Activated T-cell treated with anti-CD3 and anti-CD28 coated beads, Interleukin-2, amount 50 U/mL, for 4 hours (primary cell): ENCODE results near the gene PPP1R8. TPM values are rescaled to one million over a fixed set of nuclear protein-coding genes. Genes with fewer than 3 reads are reported as not detected.

Source experiments
- ATAC-seq, 2 donors: fragments of 200-7000 bp; cut with Tn5 transposase; one replicate each; pipeline ENCODE4 v1.10.0; 2021
- DNase-seq: peaks from one replicate; pipeline ENCODE4 v3.0.0-alpha.2; 2020
- H3K27me3 Mint-ChIP-seq: one replicate; pipeline ENCODE4 v1.8.0; 2021; ENCODE audit warnings: low read depth, mixed read lengths
- H3K36me3 Mint-ChIP-seq: one replicate; pipeline ENCODE4 v1.8.0; 2022; ENCODE audit warnings: mixed read lengths; ENCODE audit not compliant: insufficient read depth
- H3K4me1 Mint-ChIP-seq: one replicate; pipeline ENCODE4 v1.8.0; 2021; ENCODE audit warnings: low read depth, mixed read lengths
- H3K4me3 Mint-ChIP-seq: one replicate; pipeline ENCODE4 v1.8.0; 2021; ENCODE audit warnings: mild to moderate bottlenecking, moderate library complexity, mixed read lengths
- H3K9me3 Mint-ChIP-seq: one replicate; pipeline ENCODE4 v1.8.0; 2021; ENCODE audit warnings: mixed read lengths
- total RNA-seq, 3 donors: library from RNA; stranded (reverse); gene quantifications; one replicate each; pipeline ENCODE4 v1.2.1, GENCODE V29; 2021

The PPP1R8 gene
- total RNA-seq, 3 donors from 2014 or later: 67.7 to 82.5 (median 75.9) TPM

GRCh38 chr1:27872802-27873551 is 42.4 kb downstream of the PPP1R8 start:
- Mint-ChIP-seq H3K9me3 (no peaks in the 10 kb centered on the region), H3K4me1 (peaks cover 63% of the 10 kb centered on the region)
- no peak for DNase-seq

GRCh38 chr1:27873671-27874384 is 43.2 kb downstream of the PPP1R8 start:
- DNase-seq: no peak
- Mint-ChIP-seq H3K27me3 (no peaks in the 10 kb centered on the region), H3K9me3 (no peaks in the 10 kb centered on the region), H3K4me1 (peaks cover 62% of the 10 kb centered on the region), H3K36me3 (peaks cover 7% of the 10 kb centered on the region), H3K4me3 (peak overlapping the region; percentile 89)
- ATAC-seq: no peak

More at GRCh38 chr1:27872802-27873551, 42.4 kb downstream of the PPP1R8 start:
- Mint-ChIP-seq H3K27me3 (no peaks in the 10 kb centered on the region), H3K4me3 (peak overlapping the region; percentile 89), H3K36me3 (peaks cover 2% of the 10 kb centered on the region)
- ATAC-seq: peak; percentile 31 to 32

GRCh38 chr1:27876341-27877114 is 45.9 kb downstream of the PPP1R8 start:
- ATAC-seq (no peak), DNase-seq (no peak)
- Mint-ChIP-seq H3K9me3 (no peaks in the 10 kb centered on the region), H3K4me3 (no peak overlapping the region), H3K27me3 (no peaks in the 10 kb centered on the region), H3K36me3 (peaks cover 8% of the 10 kb centered on the region), H3K4me1 (peaks cover 55% of the 10 kb centered on the region)

GRCh38 chr1:27877115-27877416 is 46.5 kb downstream of the PPP1R8 start:
- Mint-ChIP-seq H3K9me3 (no peaks in the 10 kb centered on the region), H3K4me1 (peaks cover 52% of the 10 kb centered on the region), H3K27me3 (no peaks in the 10 kb centered on the region), H3K36me3 (peaks cover 8% of the 10 kb centered on the region), H3K4me3 (no peak overlapping the region)
- no peak for DNase-seq
- ATAC-seq: no peak

- peaks cover 58% of the 10 kb centered on the region for H3K4me1 Mint-ChIP-seq
- H3K27me3 Mint-ChIP-seq: no peaks in the 10 kb centered on the region
- H3K4me3 Mint-ChIP-seq: no peak overlapping the region
- H3K9me3 Mint-ChIP-seq: no peaks in the 10 kb centered on the region
- ATAC-seq (no peak), DNase-seq (no peak)
- peaks cover 12% of the 10 kb centered on the region for H3K36me3 Mint-ChIP-seq
These were observed 47.5 kb downstream of the PPP1R8 start for GRCh38 chr1:27878039-27878438.

GRCh38 chr1:27878787-27879335 is 48.3 kb downstream of the PPP1R8 start:
- Mint-ChIP-seq H3K27me3 (no peaks in the 10 kb centered on the region), H3K36me3 (peaks cover 19% of the 10 kb centered on the region), H3K4me1 (peaks cover 58% of the 10 kb centered on the region), H3K4me3 (no peak overlapping the region), H3K9me3 (no peaks in the 10 kb centered on the region)
- DNase-seq: no peak
- ATAC-seq: no peak

GRCh38 chr1:27879374-27880082 is 48.9 kb downstream of the PPP1R8 start:
- Mint-ChIP-seq H3K4me3 (no peak overlapping the region), H3K4me1 (peaks cover 59% of the 10 kb centered on the region), H3K36me3 (peaks cover 25% of the 10 kb centered on the region), H3K27me3 (no peaks in the 10 kb centered on the region), H3K9me3 (no peaks in the 10 kb centered on the region)
- DNase-seq (no peak), ATAC-seq (no peak)

- Mint-ChIP-seq H3K9me3 (no peaks in the 10 kb centered on the region), H3K36me3 (peaks cover 40% of the 10 kb centered on the region), H3K4me1 (peaks cover 67% of the 10 kb centered on the region), H3K27me3 (no peaks in the 10 kb centered on the region), H3K4me3 (no peak overlapping the region)
- no peak for DNase-seq
- no peak for ATAC-seq
These were observed 51.9 kb downstream of the PPP1R8 start for GRCh38 chr1:27882543-27882903.

- DNase-seq: no peak
These were observed 53.0 kb downstream of the PPP1R8 start for GRCh38 chr1:27883536-27883935.

GRCh38 chr1:27884006-27884954 is 53.7 kb downstream of the PPP1R8 start:
- DNase-seq: no peak
- H3K36me3 Mint-ChIP-seq: peaks cover 38% of the 10 kb centered on the region
- H3K4me1 Mint-ChIP-seq: peaks cover 68% of the 10 kb centered on the region
- H3K9me3 Mint-ChIP-seq: no peaks in the 10 kb centered on the region
- no peak overlapping the region for H3K4me3 Mint-ChIP-seq
- ATAC-seq: peak in 1 of 2 donors; percentile 25
- H3K27me3 Mint-ChIP-seq: no peaks in the 10 kb centered on the region

More at GRCh38 chr1:27883536-27883935, 53.0 kb downstream of the PPP1R8 start:
- Mint-ChIP-seq H3K4me3 (no peak overlapping the region), H3K9me3 (no peaks in the 10 kb centered on the region), H3K36me3 (peaks cover 38% of the 10 kb centered on the region), H3K27me3 (no peaks in the 10 kb centered on the region), H3K4me1 (peaks cover 66% of the 10 kb centered on the region)
- ATAC-seq: no peak

GRCh38 chr1:27885114-27885528 is 54.5 kb downstream of the PPP1R8 start:
- H3K27me3 Mint-ChIP-seq: no peaks in the 10 kb centered on the region
- H3K4me3 Mint-ChIP-seq: no peak overlapping the region
- no peak for DNase-seq
- no peaks in the 10 kb centered on the region for H3K9me3 Mint-ChIP-seq
- ATAC-seq: no peak
- peaks cover 40% of the 10 kb centered on the region for H3K36me3 Mint-ChIP-seq
- H3K4me1 Mint-ChIP-seq: peaks cover 70% of the 10 kb centered on the region

GRCh38 chr1:27885621-27886352 is 55.2 kb downstream of the PPP1R8 start:
- H3K4me1 Mint-ChIP-seq: peaks cover 76% of the 10 kb centered on the region
- H3K9me3 Mint-ChIP-seq: no peaks in the 10 kb centered on the region
- no peak for ATAC-seq
- H3K4me3 Mint-ChIP-seq: no peak overlapping the region
- no peaks in the 10 kb centered on the region for H3K27me3 Mint-ChIP-seq
- DNase-seq: no peak
- peaks cover 44% of the 10 kb centered on the region for H3K36me3 Mint-ChIP-seq

GRCh38 chr1:27886353-27886679 is 55.7 kb downstream of the PPP1R8 start:
- Mint-ChIP-seq H3K4me1 (peaks cover 82% of the 10 kb centered on the region), H3K36me3 (peaks cover 48% of the 10 kb centered on the region), H3K27me3 (no peaks in the 10 kb centered on the region), H3K4me3 (peak overlapping the region; percentile 42), H3K9me3 (no peaks in the 10 kb centered on the region)
- DNase-seq (no peak), ATAC-seq (peak; percentile 13 to 68)
